Prostate gland (tissue), 2 donors: ENCODE data around the gene GRID2.
"Not testable (repeated sequence)": the region's sequence is repeated elsewhere in the genome, so short reads cannot be mapped to it uniquely, and the experiment has no call there.

Experiments
- CTCF ChIP-seq, 4 experiments: fragments of 200-600 bp in 2 of 4; fragments of 450-650 bp in 2 of 4; sonication (generic) in 2 of 4; IDR thresholded peaks; 1 replicate in 3 of 4; 2 replicates in 1 of 4; pipeline ENCODE4 v1.5.1; 2016 to 2019; ENCODE audit warnings: antibody characterized with exemption in 4 of 4, mild to moderate bottlenecking in 2 of 4, moderate library complexity in 2 of 4
- POLR2AphosphoS5 ChIP-seq: sonication (generic); formaldehyde crosslinking; IDR thresholded peaks from one replicate; pipeline ENCODE4 v1.6.1; 2017; ENCODE audit warnings: antibody characterized with exemption

GRCh38 chr4:92438722-92439121 lies 135.0 kb downstream of the GRID2 start:
- TF ChIP-seq CTCF (IDR thresholded peaks at IDR 0.05); POLR2AphosphoS5: not testable (repeated sequence)
